Activated CD8-positive, alpha-beta memory T cell treated with anti-CD3 and anti-CD28 coated beads for 1 hour (primary cell): ENCODE results near the gene CFAP73.
"Not testable (repeated sequence)": the region's sequence is repeated elsewhere in the genome, so short reads cannot be mapped to it uniquely, and the experiment has no call there.

ENCODE experiments used
- DNase-seq, 2 donors: peaks; one replicate each; pipeline ENCODE4 v3.0.0-alpha.2; 2020; ENCODE audit warnings: low read depth in 1 of 2; ENCODE audit errors: extremely low read depth in 1 of 2

Gene CFAP73

DNA sequence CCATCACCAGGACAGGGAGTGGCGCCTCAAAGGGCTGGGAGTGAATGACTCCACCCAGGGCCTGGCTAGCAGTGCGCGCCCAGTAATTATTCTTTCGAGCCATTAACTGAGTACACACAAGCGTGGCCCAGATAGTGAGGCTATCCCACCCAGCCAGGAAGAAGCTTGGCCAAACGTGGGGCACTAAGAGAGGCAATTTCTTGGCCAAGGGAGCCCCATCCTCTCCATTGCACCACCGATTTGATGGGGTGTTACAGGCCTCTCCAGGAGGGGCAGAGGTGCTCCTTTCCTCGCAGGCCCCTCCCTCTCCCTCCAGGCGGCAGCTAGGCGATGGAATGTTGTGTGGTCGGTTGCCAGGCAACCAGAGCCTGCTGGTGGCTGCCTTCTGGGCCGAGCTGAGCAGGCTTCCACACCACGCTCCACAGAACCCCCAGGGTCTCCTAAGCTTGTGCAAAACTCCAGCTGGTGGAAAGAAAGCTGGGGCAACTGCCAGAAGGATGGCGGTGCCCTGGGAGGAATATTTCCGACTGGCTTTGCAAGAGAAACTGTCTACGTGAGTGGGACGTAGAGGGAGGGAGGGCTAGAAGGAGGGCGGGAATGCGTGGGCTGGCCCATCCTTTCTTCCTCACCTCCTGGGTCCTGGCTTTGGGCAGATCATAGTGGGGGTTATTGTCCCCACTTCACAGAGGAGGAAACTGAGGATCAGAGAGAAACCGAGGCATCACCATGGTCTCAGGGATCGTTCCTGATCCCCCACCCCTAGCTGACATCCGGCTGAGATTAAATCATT, at the start of gene CFAP73:
CFAP73 (plus strand) TSS at position 364 of the 790 bp plus-strand sequence; CDS start at position 498, 134 bp downstream.
- DNase-seq: no peak

DNA sequence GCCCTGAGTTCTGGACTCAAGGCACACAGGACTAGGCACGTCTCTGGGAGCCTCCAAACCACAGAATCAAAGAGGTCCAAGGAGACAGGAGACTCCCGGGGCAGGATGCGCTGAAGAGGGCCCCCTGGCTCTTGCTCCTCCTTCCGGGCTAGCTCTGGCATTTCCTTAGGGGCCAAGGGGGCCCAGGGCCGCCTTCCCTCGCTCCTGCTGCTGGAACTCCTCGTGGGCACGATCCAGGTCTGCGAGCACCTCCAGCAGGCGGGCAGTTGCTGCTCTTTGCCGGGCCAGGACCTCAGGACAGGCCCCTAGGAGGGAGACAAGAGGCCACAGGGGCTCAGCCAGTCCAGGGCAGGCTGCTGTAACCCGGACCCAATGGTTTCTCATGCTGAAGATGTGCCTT, 49.8 kb upstream of the CFAP73 start:
- no peak for DNase-seq

DNA sequence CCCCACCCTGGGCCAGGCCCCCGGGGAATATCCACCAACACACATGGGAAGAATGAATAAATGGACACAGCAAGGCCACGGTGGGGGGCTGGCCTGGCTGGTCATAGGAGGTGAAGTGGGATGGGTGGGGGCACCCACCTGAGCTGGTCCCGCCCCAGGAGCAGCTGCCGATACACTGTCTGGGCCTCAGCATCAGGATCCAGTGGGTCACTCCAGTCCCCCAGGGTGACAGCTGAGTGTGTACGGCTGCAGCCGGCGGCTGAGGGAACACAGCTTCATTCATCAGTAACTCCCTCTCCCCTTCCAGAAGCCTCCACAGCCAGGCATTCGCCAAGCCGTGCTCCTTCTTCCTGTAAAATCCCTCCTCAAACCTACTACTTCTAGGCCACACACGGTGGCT, 47.8 kb upstream of the CFAP73 start:
- DNase-seq: no peak

DNA sequence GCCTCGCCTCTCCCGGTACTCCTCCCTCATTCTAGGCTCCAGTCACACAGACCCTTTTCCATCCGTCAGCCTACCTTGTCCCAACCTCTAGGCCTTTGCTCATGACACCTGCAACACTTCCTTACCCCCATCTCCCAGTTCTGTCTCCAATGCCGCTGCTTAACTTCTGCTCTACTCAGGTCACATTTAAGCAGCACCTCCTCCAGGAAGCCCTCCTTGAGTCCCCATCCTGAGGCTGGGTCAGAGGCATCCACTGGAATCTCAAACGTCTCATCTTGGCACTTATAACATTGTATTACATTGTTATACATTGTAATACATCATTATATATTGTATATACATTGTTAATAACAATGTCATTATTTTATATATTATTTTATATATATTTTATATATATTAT, 46.7 kb upstream of the CFAP73 start:
- DNase-seq: no peak

DNA sequence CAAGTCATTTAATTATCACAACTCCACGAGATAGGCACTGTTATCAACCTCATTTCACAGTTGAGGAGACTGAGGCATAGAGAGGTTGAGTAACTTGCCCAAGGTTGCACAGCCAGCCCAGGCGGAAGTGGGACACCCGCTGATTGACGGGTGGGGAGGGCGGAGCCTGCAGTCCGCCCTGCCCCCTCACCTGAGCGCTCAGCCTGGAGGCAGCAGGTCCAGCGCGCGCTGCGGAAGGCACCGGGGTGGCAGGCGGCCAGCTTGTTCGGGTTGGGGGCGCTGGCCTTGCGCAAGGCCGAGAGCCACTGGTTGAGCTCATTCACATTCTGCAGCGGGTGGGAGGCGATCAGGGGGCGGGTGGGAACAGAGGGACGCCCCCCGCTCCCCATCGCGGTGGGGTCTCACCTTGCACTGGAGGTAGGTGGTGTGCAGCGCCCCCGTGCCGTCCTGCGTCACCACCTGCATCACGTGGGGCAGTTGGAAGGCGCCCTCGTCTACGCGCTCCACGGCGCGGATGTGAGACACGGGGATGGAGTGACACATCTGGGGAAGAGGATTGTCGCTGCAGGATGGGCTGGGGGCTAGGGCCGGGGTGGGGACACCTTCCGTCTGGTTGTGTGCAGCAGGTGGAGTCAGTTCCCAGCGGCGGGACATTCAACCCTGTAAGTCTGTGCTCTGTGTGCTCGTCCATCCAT, 45.6 kb upstream of the CFAP73 start:
- DNase-seq: peak in 1 of 2 donors; percentile 37

DNA sequence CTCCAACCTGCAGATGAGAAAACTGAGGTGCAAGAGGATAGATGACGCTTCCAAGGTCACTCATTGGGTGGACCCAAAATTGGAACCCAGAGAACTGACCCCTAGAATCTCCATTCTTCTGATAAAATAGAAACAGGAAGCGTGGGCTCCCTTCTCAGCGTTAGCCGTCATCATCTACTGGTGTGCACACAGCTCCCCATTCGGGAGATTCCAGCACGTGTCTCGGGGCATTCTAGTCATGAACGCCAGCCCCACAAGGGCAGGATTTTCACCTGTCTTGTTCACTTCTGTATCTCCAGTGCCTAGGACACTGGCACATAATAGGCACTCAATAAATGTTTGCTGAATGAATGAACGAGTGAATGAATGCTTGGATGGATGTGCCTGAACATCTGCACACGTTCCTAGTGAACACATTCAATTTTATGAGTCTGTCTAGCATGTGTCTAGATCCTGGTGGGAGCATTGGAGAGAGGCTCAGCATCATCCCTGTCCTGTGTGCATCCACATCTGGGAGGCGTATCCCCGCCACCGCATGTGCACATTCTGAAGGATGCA, 44.5 kb upstream of the CFAP73 start:
- DNase-seq: no peak

DNA sequence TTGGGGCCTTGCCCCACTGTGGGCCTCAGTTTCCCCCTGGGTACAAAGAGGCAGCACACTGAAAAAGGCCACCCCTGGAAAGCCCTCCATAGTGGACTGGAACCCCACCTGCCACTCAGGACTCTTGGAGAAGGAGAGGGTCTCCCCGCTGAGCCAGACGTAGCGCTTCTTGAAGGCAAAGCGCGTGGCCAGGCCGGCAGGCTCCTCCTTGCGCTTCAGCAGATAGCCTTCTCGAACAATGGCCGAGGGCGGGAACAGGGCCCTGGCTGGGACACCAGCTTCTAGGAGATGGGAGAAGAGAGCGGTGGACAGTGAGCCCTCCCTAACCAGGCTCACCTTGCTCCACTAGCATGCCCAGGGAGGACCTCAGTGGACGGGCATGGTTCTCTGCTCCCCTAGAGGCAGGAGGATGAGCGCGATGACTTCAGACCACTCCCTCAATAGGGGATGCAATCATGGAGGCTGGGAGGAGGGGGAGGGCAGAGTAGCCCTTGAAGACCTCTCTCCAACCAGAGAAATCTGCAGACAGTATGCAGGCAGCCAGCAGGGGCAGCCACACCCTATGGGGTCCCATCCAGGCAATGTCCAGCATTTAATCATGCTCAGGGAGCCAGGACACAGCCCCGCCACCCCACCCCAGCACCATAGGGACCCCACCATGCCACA, 43.8 kb upstream of the CFAP73 start:
- DNase-seq: no peak

DNA sequence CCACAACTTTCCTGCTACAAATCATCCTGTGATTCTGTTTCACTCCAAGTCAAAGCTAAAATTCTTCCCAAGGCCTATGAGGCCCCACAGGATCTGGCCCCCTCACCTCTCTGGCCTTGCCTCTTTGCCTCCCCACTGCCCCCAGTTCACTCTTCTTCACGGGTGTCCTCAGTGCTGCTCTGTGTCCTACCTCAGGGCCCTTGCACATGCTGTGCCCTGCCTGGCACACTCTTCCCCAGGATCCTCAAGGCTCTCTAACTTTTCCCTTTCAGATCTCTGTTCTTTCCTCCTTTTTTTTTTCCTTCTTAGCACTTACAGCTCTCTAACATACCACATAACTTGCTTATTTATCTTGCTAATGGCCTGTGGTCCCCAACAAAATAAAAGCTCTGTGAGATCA, 43.2 kb upstream of the CFAP73 start:
- DNase-seq: no peak

DNA sequence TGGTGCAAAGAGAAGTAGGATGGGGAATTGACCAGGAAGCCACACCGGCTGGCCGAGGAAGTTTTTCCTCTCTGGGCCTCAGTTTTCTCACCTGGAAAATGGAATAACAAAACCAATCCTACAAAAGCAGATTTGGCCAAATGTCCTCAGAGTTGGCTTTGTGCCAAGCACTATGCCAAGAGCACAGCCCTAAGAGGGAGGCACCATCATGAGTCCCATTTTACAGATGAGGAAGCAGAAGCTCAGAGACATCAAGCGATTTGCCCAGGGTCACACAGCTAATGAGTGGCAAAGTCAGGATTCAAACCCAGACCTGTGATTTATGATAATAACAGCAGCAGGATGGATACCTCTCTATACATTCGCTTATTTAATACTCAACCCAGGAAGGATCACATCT, 41.2 kb upstream of the CFAP73 start:
- no peak for DNase-seq

DNA sequence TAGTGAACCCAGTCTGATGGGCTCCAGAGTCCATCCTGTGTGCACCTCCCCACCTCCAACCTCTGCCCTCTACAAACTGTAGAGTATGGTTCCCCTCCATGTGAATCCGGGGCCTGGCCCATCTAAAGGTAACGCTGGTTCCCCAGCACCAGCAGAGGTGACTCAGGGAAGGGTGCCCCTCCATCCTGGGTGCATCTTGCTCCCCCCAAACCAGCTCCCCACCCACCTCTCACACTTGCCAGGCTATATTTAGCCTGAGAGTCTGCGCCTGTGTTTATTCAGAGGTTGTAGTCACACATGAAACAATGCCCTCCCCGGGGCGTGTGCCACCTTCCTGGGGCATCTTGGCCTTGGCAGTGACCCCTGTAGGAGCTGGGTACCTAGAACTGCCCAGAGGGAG, 40.2 kb upstream of the CFAP73 start:
- DNase-seq: no peak

DNA sequence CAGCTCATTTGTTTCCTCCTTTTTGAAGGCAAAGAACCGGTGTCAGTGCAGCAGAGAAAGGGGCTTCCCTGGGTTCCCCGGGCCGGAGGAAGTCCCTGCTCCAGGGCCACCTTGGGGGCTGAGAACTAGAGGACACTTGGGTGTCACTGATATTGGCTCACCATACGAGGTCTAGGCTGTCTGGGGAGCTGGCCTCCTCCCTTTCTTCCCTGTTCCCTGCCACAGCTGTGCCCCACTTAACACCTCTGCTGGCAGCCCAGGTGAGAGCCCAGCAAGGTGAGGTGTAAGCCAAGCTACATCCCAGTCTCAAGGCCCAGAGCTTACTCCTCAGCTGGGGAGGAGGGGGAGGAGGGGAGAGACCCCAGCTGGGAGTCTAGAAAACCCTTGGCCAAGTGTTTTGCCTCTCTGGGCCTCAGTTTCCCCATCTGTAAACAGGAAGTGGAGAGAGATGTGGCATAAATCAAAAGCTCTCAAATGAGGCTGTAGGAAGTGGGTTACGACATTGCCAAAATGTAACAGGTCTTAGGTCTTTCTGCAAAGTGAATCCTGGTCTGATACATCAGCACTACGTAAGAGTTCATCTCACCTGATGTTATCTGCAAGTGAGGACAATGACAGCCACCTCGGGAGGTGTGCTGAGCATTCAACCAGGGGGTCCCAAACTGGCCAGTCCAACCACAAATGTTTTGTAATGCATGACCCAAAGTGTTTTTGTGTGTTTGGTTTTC, 39.5 kb upstream of the CFAP73 start:
- no peak for DNase-seq

DNA sequence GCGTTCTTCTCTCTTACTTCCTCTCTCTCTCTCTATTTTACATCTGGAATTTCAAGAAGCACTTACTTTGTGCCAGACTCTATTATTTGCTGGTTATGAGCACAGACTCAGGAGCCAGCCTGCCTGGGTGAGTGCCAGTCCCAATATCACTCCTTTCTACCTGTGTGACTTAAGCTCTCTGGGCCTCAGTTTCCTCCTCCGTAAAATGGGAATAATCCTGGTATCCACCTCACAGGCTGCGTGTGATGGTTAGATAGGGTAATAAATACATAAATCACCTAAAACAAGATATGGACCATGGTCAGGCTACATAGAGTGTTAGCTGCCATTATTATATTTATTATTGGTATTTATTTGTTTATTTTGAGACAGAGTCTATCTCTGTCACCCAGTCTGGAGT, 38.3 kb upstream of the CFAP73 start:
- no peak for DNase-seq

DNA sequence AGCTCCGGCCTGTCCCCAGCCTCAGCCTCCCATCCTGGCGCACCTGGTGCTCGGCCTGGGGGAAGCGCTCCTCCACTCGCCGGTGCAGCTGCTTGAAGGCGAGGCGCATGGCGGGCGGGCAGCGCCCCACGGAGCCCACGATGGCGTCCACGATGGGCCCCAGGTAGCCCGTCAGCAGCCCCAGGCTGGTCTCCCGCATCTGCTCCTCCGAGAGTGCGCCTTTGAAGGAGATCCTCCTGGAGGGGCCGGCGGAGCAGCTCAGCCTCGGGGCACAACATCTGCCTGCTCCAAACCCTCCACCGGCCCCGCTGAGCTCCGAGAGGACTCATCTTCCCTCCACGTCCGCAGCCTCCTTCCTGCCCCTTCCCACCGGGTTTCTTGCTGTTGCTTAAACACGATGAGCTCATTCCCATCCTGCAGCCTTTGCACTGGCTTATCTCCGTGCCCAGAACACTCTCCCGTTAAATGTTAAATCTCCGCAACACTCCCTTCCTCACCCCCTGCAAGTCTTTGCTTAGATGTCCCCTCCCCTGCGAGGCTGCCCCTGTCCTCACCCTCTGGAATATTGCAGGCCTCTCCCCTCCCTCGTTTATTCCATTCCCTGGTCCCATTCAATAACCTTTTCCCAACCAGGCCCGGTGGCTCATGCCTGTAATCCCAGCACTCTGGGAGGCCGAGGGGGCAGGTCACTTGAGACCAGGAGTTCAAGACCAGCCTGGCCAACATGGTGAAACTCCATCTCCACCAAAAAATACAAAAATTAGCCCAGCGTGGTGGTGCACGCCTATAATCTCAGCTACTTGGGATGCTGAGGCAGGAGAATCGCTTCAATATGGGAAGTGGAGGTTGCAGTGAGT, 37.3 kb upstream of the CFAP73 start:
- DNase-seq: no peak

DNA sequence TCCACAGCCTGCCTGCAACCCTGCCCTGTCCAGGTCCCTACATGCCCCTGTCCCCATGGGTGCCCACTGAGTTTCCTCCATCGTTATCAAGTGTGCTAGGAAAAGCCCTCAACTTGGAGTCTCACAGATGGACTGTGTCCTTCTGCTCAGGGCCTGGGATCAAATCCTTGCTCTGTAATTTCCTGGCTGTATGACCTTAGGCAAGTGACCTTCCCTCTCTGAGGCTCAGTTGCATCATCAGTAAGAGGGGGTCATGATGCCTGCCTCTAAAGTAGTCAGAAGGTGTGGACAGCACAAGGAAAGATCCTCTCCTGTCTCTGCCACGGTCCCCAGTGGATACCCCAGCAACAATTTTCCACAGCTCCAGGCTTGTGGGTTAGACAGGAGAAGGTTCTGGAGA, 36.1 kb upstream of the CFAP73 start:
- no peak for DNase-seq

DNA sequence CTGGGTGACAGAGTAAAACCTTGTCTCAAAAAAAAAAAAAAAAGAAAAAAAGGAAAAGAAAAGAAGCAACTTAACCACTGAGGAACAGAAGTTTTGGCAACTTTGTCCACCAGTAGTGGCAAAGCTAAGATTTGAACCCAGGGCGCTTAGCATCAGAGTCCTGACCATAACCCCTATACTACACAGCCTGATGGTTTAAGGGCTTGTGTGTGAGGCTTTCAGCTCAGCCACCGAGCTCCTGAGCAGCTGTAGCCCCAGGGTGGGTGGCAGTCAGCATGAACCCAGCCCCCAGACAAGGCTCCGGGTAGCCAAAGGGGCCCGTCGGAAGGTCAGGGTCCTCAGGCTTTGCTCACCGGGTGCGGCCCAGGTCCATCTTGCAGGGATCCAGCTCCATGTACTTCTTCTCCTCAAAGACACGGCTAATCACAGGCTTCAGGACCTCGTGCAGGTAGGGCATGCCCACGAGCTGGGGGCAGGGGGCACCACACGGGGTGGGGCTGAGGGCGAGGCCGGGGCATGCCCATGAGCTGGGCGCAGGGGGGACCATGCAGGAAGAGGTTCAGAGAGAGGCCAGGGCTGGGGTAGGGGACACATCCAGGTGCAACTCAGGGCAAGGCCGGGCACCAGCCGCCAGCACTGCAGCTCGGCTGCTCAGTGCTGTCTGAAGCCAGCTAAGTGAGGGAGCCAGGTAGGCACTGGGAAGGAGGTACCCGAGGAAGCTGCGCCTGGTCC, 34.9 kb upstream of the CFAP73 start:
- no peak for DNase-seq

DNA sequence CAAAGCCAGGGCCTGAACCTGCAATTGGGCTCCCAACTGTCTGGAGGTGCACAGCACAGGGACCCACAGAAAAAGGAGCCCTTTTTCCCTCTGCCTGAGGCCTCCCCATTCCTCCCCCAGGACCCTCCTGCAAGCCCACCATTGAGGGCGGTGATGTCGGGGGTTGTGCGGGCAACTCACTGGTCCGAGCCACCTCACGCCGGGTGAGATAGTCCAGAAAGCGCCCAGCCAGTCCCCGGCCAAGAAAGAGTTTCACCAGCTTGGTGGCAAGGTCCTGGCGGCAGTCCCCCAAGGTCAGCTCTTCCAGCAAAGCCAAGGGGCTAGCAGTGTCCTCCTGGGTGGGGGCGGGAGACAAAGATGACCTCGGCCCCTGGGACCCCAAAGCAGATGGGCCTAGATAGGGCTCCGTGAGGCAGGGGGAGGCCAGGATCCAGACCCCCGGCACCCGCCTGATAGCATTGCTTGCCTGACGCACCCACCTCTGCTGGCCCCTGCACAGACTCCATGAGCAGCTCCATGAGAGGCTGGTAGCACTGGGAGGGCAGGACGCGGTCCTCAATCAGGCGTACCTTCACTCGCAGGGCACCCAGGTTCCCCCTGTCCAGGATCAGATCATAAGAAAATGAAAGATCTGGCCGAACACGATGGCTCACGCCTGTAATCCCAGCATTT, 33.9 kb upstream of the CFAP73 start:
- DNase-seq: no peak

DNA sequence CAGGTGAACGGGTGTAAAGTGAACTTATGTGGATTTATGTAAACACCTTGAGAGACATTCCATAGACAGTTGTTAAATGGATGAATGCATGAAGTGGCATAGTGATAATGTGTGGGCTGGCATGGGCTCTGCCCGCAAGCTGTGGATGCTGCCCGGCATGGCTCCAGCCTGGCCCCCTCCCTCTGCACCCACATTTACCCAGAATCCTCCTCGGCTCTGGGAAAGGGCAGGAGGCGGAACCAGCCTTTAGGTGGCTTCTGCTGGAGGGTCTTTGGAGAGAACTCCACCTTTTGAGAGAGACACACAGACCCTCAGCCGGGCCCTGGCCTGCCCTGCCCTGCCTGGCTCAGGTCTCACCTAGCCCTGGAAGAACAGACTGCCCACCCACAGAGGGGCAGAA, 32.6 kb upstream of the CFAP73 start:
- DNase-seq: no peak

DNA sequence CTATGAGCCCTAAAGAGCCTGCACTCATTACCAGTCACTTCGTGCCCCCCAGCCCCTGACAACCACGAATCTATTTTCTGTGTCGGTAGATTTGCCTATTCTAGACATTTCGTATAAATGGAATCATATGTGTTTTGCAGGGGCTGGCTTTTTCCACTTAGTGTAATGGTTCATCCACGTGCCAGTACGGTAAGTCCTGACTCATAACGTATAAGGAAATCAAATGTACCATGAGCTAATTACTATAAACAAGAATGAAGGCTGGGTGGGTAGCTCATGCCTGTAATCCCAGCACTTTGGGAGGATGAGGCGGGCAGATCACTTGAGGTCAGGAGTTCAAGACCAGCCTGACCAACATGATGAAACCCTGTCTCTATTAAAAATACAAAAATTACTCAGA, 31.8 kb upstream of the CFAP73 start:
- DNase-seq: not testable (repeated sequence)

DNA sequence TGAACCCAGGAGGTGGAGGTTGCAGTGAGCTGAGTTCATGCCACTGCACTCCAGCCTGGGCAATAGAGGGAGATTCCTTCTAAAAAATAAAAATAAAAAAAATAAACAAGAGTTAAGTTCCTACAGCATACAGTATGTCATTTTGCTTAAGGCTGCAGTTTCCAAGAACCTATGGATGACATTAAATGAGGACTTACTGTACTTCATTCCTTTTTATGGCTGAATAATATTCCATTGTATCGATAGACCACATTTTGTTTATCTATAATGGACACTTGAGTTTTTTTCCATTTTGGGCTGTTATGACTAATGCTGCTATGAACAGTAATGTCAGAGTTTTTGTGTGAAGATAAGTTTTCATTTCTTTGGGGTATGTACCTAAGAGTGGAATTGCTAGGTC, 31.4 kb upstream of the CFAP73 start:
- DNase-seq: no peak
